Nephron progenitor cell (in vitro differentiated cells): Measurements from ENCODE around the gene DENND4B.

Experiments
- DNase-seq: peaks from one replicate; pipeline ENCODE4 v3.0.0; 2021
- H3K27ac Mint-ChIP-seq: 2 replicates; pipeline ENCODE4 v1.8.0; 2021; ENCODE audit warnings: mild to moderate bottlenecking, moderate library complexity, mixed read lengths
- H3K27me3 Mint-ChIP-seq: 2 replicates; pipeline ENCODE4 v1.8.0; 2021; ENCODE audit warnings: mild to moderate bottlenecking, low read depth, mixed read lengths; ENCODE audit not compliant: poor library complexity
- H3K36me3 Mint-ChIP-seq: 2 replicates; pipeline ENCODE4 v1.8.0; 2021; ENCODE audit warnings: low read depth, mixed read lengths
- H3K4me1 Mint-ChIP-seq: 2 replicates; pipeline ENCODE4 v1.8.0; 2021; ENCODE audit warnings: mixed read lengths
- H3K4me3 Mint-ChIP-seq: 2 replicates; pipeline ENCODE4 v1.8.0; 2021; ENCODE audit warnings: mild to moderate bottlenecking, moderate library complexity, mixed read lengths
- H3K9me3 Mint-ChIP-seq: 2 replicates; pipeline ENCODE4 v1.8.0; 2021; ENCODE audit warnings: mild to moderate bottlenecking, moderate library complexity, mixed read lengths
- TF ChIP-seq, protein P1 (sequence below): fragments of 200-600 bp; sonication (generic); IDR thresholded peaks from 2 replicates; pipeline ENCODE4 v1.5.0; 2021; ENCODE audit warnings: antibody characterized with exemption

The DENND4B gene

DNA sequence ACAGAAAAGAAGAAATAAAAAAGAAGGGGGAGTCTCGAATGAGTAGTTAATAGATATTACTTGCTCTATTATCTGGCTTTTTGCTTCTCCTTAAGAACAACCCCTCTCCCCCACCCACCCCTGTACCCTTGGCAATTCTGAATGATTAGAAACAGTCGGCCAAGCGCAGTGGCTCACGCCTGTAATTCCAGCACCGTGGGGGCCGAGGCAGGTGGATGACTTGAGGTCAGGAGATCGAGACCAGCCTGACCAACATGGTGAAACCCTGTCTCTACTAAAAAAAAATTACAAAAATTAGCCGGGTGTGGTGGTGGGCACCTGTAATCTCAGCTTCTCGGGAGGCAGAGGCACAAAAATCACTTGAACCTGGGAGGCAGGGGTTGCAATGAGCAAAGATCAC, 66.5 kb downstream of the DENND4B start:
- no peaks in the 10 kb centered on the region for H3K27me3 Mint-ChIP-seq
- no peak for DNase-seq
- no peak overlapping the region for H3K27ac Mint-ChIP-seq
- H3K36me3 Mint-ChIP-seq = peaks cover 16% of the 10 kb centered on the region
- TF ChIP-seq, protein P1, sequence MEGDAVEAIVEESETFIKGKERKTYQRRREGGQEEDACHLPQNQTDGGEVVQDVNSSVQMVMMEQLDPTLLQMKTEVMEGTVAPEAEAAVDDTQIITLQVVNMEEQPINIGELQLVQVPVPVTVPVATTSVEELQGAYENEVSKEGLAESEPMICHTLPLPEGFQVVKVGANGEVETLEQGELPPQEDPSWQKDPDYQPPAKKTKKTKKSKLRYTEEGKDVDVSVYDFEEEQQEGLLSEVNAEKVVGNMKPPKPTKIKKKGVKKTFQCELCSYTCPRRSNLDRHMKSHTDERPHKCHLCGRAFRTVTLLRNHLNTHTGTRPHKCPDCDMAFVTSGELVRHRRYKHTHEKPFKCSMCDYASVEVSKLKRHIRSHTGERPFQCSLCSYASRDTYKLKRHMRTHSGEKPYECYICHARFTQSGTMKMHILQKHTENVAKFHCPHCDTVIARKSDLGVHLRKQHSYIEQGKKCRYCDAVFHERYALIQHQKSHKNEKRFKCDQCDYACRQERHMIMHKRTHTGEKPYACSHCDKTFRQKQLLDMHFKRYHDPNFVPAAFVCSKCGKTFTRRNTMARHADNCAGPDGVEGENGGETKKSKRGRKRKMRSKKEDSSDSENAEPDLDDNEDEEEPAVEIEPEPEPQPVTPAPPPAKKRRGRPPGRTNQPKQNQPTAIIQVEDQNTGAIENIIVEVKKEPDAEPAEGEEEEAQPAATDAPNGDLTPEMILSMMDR = no peak
- no peaks in the 10 kb centered on the region for H3K9me3 Mint-ChIP-seq
- peaks cover 5% of the 10 kb centered on the region for H3K4me1 Mint-ChIP-seq
- H3K4me3 Mint-ChIP-seq = no peak overlapping the region
